ENCODE results near the gene IGSF23. TPM values are rescaled to one million over a fixed set of nuclear protein-coding genes. Genes with fewer than 3 reads are reported as not detected.
"Not testable (repeated sequence)": the region's sequence is repeated elsewhere in the genome, so short reads cannot be mapped to it uniquely, and the experiment has no call there.

The IGSF23 gene
- total RNA-seq, 2 donors from 2014 or later, result not detected

DNA sequence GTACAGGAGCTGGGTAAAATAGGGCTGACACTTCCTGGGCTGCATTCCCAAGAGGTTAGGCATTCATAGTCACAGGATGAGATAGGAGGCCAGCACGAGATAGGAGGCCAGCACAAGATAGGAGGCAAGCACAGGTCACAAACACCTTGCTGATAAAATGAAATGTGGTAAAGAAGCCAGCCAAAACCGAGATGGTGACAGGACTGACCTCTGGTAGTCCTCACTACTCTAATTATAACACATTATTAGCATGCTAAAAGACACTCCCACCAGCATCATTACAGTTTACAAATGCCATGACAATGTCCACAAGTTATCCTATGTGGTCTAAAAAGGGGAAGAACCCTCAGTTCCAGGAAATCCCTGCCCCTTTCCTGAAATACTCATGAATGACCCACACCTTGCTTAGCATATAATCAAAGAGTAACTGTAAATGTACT is 20.9 kb upstream of the IGSF23 start:
- Mint-ChIP-seq H3K4me1 (peaks cover 36% of the 10 kb centered on the region), H3K36me3 (ENCODE audit: low read depth) (peaks cover 6% of the 10 kb centered on the region)

DNA sequence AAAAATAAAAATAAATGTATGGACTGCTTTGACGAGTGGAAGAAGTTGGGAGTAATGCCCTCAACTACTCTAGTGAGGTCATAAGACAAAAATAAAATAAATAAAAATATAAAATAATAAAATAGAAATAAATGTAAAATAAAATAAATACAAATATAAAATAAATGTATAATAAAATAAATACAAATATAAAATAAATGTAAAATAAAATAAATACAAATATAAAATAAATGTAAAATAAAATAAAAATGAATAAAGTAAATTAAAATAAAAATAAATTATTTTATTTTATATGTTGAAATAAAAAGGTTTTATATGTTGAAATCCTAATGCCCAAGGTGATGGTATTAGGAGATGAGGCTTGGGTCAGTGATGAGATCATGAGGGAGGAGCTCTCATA is 20.1 kb upstream of the IGSF23 start:
- H3K27me3 Mint-ChIP-seq (ENCODE audit: insufficient read depth), result peaks cover 3% of the 10 kb centered on the region
- WGBS, 2 experiments (ENCODE audit: insufficient coverage in 1 of 2, insufficient read length in 1 of 2), result no CpG with 5 or more reads among the region's 1 CpG
- TF ChIP-seq, protein P1, sequence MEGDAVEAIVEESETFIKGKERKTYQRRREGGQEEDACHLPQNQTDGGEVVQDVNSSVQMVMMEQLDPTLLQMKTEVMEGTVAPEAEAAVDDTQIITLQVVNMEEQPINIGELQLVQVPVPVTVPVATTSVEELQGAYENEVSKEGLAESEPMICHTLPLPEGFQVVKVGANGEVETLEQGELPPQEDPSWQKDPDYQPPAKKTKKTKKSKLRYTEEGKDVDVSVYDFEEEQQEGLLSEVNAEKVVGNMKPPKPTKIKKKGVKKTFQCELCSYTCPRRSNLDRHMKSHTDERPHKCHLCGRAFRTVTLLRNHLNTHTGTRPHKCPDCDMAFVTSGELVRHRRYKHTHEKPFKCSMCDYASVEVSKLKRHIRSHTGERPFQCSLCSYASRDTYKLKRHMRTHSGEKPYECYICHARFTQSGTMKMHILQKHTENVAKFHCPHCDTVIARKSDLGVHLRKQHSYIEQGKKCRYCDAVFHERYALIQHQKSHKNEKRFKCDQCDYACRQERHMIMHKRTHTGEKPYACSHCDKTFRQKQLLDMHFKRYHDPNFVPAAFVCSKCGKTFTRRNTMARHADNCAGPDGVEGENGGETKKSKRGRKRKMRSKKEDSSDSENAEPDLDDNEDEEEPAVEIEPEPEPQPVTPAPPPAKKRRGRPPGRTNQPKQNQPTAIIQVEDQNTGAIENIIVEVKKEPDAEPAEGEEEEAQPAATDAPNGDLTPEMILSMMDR (conservative IDR thresholded peaks at IDR 0.05), result no peak

More for the DNA sequence above, 20.9 kb upstream of the IGSF23 start:
- H3K36me3 ChIP-seq (ENCODE audit: control insufficient read depth, insufficient read depth, low read length), result no peaks in the 10 kb centered on the region
- peak overlapping the region; percentile 53 for H3K4me3 ChIP-seq (ENCODE audit: low read length)
- no peak overlapping the region for H3K27ac ChIP-seq (ENCODE audit: low read depth, low read length)
- Mint-ChIP-seq H3K9me3 (peaks cover 17% of the 10 kb centered on the region), H3K27ac (no peak overlapping the region), H3K4me3 (no peak overlapping the region), H3K27me3 (ENCODE audit: insufficient read depth) (peaks cover 3% of the 10 kb centered on the region)
- TF ChIP-seq, protein P1 (conservative IDR thresholded peaks at IDR 0.05), result no peak
- H3K4me1 ChIP-seq (ENCODE audit: control insufficient read depth, insufficient read depth, low read length), result no peaks in the 10 kb centered on the region
- H3K9me3 ChIP-seq (ENCODE audit: control insufficient read depth, low read length), result peaks cover 23% of the 10 kb centered on the region
- no peak for DNase-seq
- H3K9ac ChIP-seq (ENCODE audit: extremely low read depth, low read length, poor library complexity, severe bottlenecking), result no peak overlapping the region
- H3K27me3 ChIP-seq (ENCODE audit: control insufficient read depth, insufficient read depth, low read length, poor library complexity, severe bottlenecking), result no peaks in the 10 kb centered on the region
- WGBS, 2 experiments (ENCODE audit: insufficient coverage in 1 of 2, insufficient read length in 1 of 2), result 71 to 74% methylated on average over 1 to 2 of the region's 2 CpGs

DNA sequence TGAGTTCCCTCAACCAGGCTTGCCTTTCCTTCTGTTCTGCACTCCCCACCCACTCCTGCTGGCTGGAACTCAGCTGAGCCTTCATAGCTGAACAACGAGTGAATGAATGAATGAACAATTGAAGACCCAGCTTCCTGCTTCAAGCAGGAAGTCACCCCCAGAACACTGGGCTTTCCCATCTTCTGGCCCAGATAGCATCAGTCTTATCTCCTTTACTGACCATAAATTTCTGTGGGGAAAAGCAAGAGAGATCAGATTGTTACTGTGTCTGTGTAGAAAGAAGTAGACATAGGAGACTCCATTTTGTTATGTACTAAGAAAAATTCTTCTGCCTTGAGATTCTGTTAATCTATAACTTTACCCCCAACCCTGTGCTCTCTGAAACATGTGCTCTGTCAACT is 19.5 kb upstream of the IGSF23 start:
- not testable (repeated sequence) for H3K27ac ChIP-seq (ENCODE audit: low read depth, low read length); H3K27me3 Mint-ChIP-seq (ENCODE audit: insufficient read depth); H3K36me3 ChIP-seq (ENCODE audit: control insufficient read depth, insufficient read depth, low read length); H3K4me3 Mint-ChIP-seq; H3K27me3 ChIP-seq (ENCODE audit: control insufficient read depth, insufficient read depth, low read length, poor library complexity, severe bottlenecking); DNase-seq; H3K4me1 ChIP-seq (ENCODE audit: control insufficient read depth, insufficient read depth, low read length); H3K36me3 Mint-ChIP-seq (ENCODE audit: low read depth); H3K4me3 ChIP-seq (ENCODE audit: low read length); H3K9ac ChIP-seq (ENCODE audit: extremely low read depth, low read length, poor library complexity, severe bottlenecking)
- H3K9me3 ChIP-seq (ENCODE audit: control insufficient read depth, low read length), result peaks cover 32% of the 10 kb centered on the region
- WGBS, 2 experiments (ENCODE audit: insufficient coverage in 1 of 2, insufficient read length in 1 of 2), result 71 to 80% methylated on average over 1 of the region's 1 CpG
- peak overlapping the region; percentile 18 for H3K27ac Mint-ChIP-seq
- H3K9me3 Mint-ChIP-seq, result peaks cover 23% of the 10 kb centered on the region
- H3K4me1 Mint-ChIP-seq, result peaks cover 39% of the 10 kb centered on the region

More for the DNA sequence above, 20.1 kb upstream of the IGSF23 start:
- Histone ChIP-seq H3K9me3 (ENCODE audit: control insufficient read depth, low read length) (peaks cover 30% of the 10 kb centered on the region), H3K4me3 (ENCODE audit: low read length) (no peak overlapping the region), H3K4me1 (ENCODE audit: control insufficient read depth, insufficient read depth, low read length) (no peaks in the 10 kb centered on the region), H3K27me3 (ENCODE audit: control insufficient read depth, insufficient read depth, low read length, poor library complexity, severe bottlenecking) (no peaks in the 10 kb centered on the region), H3K9ac (ENCODE audit: extremely low read depth, low read length, poor library complexity, severe bottlenecking) (no peak overlapping the region), H3K27ac (ENCODE audit: low read depth, low read length) (no peak overlapping the region), H3K36me3 (ENCODE audit: control insufficient read depth, insufficient read depth, low read length) (no peaks in the 10 kb centered on the region)
- H3K4me3 Mint-ChIP-seq, result no peak overlapping the region
- peaks cover 36% of the 10 kb centered on the region for H3K4me1 Mint-ChIP-seq
- H3K27ac Mint-ChIP-seq, result no peak overlapping the region
- DNase-seq, result no peak
- peaks cover 6% of the 10 kb centered on the region for H3K36me3 Mint-ChIP-seq (ENCODE audit: low read depth)
- peaks cover 23% of the 10 kb centered on the region for H3K9me3 Mint-ChIP-seq
